ENCODE measurements around the gene EMP1.

EMP1 gene

GRCh38 chr12:13173012-13173932, 23.3 kb upstream of the EMP1 start:
- no peak for DNase-seq

DNA sequence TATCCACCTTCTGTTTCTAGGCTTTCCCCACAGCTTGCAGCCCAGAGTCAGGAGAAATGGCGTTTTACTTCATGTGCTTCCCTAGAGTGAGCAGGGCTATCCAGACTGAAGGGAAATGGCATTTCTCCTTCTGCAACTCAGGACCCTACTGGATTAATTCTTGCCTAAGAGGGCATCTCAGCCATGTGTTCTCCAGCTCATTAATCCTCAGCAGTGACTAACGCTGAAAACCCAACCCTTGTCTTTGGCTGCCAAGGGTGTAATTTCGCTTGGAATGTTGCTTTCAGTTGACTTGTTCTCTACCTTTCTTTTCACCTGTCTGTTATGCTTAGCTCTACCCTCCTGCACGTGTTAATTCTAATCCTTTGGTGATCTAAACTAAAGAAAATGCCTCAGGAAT, 21.0 kb upstream of the EMP1 start:
- DNase-seq: no peak

DNA sequence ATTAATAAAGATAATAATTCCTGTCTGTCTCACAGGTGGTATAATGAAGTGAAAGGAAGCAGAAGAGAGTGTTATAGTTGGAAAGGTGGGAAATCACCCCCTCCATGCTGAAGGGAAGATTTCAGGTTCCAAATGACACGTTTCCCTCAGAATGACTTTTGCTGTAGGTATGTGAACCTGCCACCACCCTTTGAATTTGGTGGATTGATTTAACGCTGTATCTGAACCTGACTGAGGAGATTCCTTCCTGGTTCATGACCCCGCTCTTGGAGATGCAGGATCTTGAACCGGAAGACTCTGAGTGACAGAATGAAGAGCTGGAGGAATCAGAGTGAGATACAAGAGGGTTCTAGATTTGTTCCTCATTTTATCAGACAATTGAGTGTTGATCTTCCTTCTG, 20.3 kb upstream of the EMP1 start:
- no peak for DNase-seq

GRCh38 chr12:13177373-13177772, 19.2 kb upstream of the EMP1 start:
- DNase-seq: no peak

- DNase-seq: no peak
Measured at GRCh38 chr12:13177906-13178305, 18.6 kb upstream of the EMP1 start.

DNA sequence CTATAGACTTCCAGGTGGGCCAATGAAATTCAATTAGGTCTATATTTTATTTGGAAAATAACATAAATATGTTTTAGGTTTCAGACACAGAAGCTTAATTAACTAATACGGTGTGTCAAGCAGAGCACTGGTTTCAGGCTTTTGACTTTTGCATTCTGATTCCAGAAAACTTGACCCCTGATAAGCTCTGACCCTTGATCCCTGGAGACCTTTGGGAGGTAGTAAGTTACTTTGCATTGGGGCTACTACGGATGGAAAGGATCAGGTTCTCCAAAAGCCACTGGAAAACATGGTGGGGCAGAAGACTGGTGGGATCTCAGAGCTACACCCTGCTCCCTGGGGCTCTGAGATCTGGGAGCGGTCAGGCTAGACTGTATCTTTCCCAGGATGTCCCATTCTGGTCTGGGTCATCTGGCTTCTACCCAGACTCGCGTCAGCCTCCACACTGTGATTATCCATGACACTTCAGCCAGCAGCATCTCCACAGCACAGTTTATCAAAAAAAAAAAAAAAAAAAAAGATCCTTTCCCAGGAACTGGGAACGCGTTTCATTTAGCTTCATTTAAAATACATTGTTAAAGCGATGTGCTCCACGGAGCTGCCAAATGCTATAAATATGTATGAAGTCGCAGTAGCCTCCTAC, 17.8 kb upstream of the EMP1 start:
- no peak for DNase-seq

GRCh38 chr12:13179211-13180074, 17.1 kb upstream of the EMP1 start:
- peak; percentile 82 for DNase-seq

DNA sequence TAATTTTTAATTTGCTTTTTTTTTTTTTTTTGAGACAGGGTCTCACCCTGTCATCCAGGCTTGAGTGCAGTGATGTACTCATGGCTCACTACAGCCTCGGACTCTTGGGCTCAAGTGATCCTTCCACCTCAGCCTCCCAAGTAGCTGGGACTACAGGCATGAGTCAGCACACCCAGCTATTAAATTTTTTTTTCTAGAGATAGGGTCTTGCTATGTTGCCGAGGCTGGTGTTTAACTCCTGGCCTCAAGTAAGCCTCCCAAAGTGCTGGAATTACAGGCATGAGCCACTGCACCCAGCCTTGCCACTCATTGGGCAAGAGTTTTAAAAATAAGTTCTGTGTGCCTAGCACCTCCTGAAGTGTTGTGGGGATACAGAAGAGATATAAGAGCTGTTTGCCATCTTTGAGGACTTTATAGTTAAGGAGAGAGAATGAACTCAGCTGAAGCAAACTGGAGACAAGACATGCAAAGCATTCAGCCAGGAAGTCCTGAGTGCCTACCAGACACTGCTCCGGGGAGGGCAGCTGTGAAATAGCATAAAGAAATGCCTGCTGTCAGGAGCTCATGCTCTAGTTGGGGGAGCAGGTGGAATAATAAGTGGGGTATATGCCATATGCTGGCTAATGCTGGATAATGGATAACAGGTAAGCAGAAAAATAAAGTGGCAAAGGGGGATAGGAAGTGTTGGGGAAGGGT, 15.0 kb upstream of the EMP1 start:
- DNase-seq: no peak

GRCh38 chr12:13182881-13183280, 13.6 kb upstream of the EMP1 start:
- DNase-seq: no peak

DNA sequence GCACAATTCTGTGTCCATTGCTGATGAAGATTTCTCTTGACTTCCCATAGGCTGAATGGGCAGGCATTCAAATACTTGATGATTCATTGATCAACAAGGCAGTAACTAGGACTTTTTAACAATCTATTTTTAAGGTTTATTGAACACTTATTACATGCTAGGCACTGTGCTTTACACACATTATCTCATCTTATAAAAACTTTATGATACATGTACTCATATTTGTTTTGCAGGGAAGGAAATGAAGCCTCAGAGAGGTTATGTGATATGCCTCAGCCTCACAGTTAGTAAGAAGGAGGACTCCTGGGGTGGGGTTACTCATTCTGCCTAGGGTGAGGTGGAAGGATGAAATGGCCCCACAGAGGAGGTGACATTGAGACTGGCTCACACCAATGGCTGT, 12.9 kb upstream of the EMP1 start:
- DNase-seq: no peak

DNA sequence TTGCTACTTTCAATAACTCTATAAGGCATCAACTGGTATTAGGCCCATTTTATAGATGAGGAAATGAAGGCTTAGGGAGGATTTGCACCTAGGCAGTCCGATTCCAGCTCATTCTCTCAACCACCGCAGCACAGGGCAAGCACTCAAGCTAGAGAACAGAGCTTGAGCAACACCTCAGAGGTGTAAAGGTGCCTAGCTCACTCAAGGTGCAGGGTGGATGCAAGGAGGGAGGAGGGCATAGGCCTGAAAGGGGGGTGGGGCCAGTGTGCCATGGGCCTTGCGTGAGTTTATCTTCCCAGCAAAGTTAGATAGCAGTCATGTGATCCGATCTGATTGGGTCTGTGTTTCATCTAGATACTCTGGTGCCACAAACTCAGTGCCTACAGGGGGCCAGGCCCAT, 10.2 kb upstream of the EMP1 start:
- DNase-seq: no peak

DNA sequence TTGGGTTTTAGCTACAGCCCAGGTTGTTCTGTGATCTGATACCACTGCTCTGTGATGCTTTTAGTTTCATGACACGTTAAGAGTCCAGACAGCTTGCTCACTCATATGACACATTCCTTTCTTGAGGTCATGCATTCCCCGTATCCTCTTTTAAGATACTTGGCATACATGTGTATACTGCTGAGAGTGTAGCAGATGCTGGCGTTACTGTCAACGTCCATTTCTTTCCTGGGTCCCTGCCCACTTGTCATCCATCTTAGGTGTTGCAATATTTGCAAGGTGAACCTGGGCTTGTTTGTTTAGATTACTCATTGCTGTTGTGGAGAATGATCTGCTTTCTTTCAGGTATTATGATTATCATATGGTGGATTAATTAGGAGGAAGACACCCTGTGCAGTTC, 9.1 kb upstream of the EMP1 start:
- no peak for DNase-seq

GRCh38 chr12:13189264-13189663, 7.3 kb upstream of the EMP1 start:
- DNase-seq: no peak

DNA sequence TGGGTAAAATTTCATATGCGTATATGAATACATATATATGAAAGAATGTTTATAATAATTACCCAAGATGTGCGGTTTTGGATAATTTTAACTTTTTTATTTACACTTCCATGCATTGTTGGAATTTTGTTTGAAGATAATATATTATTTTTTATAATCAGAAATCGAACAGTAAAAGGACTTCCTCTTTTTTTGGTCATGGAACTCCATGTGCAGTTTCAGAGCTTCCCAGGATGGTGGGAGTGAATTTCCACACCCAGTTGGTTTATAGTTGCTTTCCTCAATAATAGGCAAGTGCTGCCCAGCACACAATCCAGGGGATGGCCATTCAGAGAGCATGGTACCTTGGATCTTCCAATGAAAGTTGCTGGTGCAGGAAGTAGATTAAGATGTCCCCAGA, 6.3 kb upstream of the EMP1 start:
- no peak for DNase-seq

DNA sequence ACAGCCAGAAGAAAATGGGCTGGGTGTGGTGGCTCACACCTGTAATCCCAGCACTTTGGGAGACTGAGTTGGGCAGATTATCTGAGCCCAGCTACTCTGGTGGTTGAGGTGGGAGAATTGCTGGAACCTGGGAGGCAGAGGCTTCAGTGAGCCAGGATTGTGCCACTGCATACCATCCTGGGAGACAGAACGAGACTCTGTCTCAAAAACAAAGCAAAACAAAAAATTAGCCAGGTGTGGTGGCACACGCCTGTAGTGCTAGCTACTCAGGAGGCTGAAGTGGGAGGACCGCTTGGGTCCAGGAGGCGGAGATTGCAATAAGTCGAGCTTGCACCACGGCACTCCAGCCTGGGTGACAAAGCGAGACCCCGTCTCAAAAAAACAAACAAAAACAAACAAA, 3.8 kb upstream of the EMP1 start:
- no peak for DNase-seq

- no peak for DNase-seq
Measured at GRCh38 chr12:13193505-13194231, 2.9 kb upstream of the EMP1 start.

DNA sequence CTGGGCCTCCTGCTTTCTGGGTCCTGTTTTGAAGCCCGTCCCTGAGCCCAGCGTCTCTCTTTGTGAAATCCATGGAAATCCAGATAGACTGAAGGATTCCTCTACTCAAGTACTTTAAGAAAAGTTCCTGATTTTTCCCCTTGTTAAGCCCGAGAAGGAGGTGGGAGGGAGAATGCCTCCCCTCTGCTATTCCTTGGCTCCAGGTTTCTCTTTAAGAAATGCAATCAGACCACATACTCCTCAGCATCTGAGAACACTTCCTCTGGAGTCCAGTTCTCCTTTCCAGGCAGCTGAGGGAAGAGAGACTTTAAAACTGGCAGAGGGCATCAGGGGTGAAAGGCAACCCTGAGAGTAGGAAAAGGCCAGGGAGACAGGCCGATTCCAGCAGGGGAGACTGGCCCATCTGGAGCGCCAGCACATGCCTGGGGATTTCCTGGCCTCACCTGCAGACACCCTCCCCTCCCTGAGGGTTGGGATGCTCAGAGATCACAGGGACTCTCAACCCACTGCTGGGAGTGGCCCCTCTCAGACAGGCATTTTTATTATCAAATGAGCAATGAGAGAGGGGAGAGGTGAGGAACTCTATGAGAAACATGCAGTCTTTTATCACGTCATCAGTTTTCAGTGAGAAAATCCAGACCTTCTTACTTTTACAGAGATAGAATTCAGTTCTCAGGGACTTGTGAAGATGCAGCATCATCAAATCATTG, 2.0 kb upstream of the EMP1 start:
- DNase-seq: no peak

- DNase-seq: no peak
Measured at GRCh38 chr12:13195250-13195649, 1.3 kb upstream of the EMP1 start.

- DNase-seq: no peak
Measured at GRCh38 chr12:13195785-13196129, 769 bp upstream of the EMP1 start.

GRCh38 chr12:13197032-13197431, 506 bp downstream of the EMP1 start:
- no peak for DNase-seq

GRCh38 chr12:13197526-13198143, 1.1 kb downstream of the EMP1 start:
- DNase-seq: no peak
